ENCODE measurements around the gene SNRPA. TPM values are rescaled to one million over a fixed set of nuclear protein-coding genes. Genes with fewer than 3 reads are reported as not detected.
A peak's percentile ranks its signal among the peaks of the same experiment; 100 is the strongest.

The SNRPA gene
- total and polyA plus RNA-seq, 7 donors: 19.2 to 76.1 (median 52.3) TPM

DNA sequence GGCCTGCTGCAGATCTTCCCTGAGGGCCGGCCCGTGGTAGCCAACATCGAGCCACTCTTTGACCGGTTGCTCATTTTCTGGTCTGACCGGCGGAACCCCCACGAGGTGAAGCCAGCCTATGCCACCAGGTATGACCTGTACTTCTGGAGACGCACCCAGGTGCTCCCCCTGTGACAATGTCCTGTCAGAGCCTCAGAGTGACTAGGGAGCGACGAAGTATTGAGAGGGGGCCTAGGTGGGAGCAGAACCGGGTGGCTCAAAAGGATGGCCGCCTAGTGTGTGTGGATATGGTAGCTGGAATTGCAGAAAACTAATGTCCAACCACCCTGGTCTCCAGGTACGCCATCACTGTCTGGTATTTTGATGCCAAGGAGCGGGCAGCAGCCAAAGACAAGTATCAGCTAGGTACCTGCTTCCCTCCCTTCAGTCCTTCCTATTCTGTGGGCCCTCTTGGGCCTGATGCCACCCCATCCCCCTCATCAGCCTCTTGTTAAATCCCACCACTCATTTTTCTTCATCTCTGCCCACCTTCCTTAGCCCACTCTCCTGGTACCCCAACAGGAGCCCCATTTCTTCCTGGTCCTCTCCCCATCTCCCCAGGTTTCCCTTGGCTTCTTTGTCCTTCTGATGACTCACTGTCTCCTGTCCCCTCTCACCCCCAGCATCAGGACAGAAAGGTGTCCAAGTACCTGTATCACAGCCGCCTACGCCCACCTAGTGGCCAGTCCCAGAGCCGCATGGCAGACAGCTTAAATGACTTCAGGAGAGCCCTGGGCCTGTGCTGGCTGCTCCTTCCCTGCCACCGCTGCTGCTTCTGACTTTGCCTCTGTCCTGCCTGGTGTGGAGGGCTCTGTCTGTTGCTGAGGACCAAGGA lies 56.4 kb downstream of the SNRPA start:
- Histone ChIP-seq H3K36me3 (peaks cover 0 to 30% (median 19%) of the 10 kb centered on the region in 4 donors), H3K4me3 (peak overlapping the region in 1 of 4 donors; percentile 16), H3K27ac (peak overlapping the region; percentile 89 to 99 (median 96)), H3K27me3 (no peaks in the 10 kb centered on the region), H3K9me3 (no peaks in the 10 kb centered on the region), H3K4me1 (peaks cover 0 to 88% (median 84%) of the 10 kb centered on the region in 4 donors)
- TF ChIP-seq, protein P1, sequence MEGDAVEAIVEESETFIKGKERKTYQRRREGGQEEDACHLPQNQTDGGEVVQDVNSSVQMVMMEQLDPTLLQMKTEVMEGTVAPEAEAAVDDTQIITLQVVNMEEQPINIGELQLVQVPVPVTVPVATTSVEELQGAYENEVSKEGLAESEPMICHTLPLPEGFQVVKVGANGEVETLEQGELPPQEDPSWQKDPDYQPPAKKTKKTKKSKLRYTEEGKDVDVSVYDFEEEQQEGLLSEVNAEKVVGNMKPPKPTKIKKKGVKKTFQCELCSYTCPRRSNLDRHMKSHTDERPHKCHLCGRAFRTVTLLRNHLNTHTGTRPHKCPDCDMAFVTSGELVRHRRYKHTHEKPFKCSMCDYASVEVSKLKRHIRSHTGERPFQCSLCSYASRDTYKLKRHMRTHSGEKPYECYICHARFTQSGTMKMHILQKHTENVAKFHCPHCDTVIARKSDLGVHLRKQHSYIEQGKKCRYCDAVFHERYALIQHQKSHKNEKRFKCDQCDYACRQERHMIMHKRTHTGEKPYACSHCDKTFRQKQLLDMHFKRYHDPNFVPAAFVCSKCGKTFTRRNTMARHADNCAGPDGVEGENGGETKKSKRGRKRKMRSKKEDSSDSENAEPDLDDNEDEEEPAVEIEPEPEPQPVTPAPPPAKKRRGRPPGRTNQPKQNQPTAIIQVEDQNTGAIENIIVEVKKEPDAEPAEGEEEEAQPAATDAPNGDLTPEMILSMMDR (IDR thresholded peaks at IDR 0.05): peak in 3 of 4 experiments; percentile 2 to 23 (median 2)
- TF ChIP-seq POLR2AphosphoS5 (IDR thresholded peaks at IDR 0.05): peak in 1 of 4 donors; percentile 1
- no peak for TF ChIP-seq POLR2A (IDR thresholded peaks at IDR 0.05)
- TF ChIP-seq EP300 (IDR thresholded peaks at IDR 0.05): no peak
- intact Hi-C loops (cut with DNase I): no loop called here
- no peak for DNase-seq
- 78 to 79% methylated on average over 18 of the region's 18 CpGs for whole genome bisulfite sequencing, 2 donors

DNA sequence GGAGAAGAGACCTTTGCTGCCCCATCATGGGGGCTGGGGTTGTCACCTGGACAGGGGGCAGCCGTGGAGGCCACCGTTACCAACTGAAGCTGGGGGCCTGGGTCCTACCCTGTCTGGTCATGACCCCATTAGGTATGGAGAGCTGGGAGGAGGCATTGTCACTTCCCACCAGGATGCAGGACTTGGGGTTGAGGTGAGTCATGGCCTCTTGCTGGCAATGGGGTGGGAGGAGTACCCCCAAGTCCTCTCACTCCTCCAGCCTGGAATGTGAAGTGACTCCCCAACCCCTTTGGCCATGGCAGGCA lies 57.0 kb downstream of the SNRPA start:
- no peak for DNase-seq

DNA sequence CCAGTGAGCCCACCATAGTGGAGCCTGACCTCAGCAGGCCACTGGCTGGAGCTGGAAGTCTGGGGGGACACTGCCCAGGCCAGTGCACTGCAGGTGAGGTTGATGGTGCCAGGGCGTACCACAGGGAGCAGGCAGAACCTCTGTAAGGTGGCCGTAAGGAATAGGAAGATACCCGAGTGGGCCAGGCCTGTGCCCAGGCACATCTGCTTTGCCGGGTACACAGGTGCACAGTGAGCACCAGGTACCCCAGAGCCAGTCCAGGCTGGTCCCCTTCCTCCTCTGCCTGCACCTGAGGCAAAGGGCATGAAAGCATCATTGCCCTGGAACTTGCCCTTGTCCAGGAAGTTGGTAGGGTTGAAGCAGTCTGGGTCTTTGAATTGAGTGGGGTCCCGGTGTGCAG lies 57.5 kb downstream of the SNRPA start:
- Histone ChIP-seq H3K4me1 (peaks cover 0 to 86% (median 82%) of the 10 kb centered on the region in 4 donors), H3K4me3 (no peak overlapping the region), H3K36me3 (peaks cover 0 to 30% (median 19%) of the 10 kb centered on the region in 4 donors), H3K27ac (peak overlapping the region in 1 of 4 donors; percentile 99), H3K27me3 (no peaks in the 10 kb centered on the region), H3K9me3 (no peaks in the 10 kb centered on the region)
- TF ChIP-seq POLR2AphosphoS5 (IDR thresholded peaks at IDR 0.05): peak in 1 of 4 donors; percentile 33
- TF ChIP-seq, protein P1 (IDR thresholded peaks at IDR 0.05): no peak
- 92% methylated on average over 5 of the region's 5 CpGs for WGBS, 2 donors
- no peak for DNase-seq
- intact Hi-C loops (cut with DNase I): no loop called here

More for the DNA sequence above, 57.0 kb downstream of the SNRPA start:
- Histone ChIP-seq H3K36me3 (peaks cover 0 to 30% (median 19%) of the 10 kb centered on the region in 4 donors), H3K9me3 (no peaks in the 10 kb centered on the region), H3K4me1 (peaks cover 0 to 88% (median 84%) of the 10 kb centered on the region in 4 donors), H3K27me3 (no peaks in the 10 kb centered on the region), H3K27ac (peak overlapping the region; percentile 19 to 99 (median 93)), H3K4me3 (no peak overlapping the region)
- TF ChIP-seq POLR2AphosphoS5 (IDR thresholded peaks at IDR 0.05) (no peak), EP300 (IDR thresholded peaks at IDR 0.05) (no peak), POLR2A (IDR thresholded peaks at IDR 0.05) (no peak)
- TF ChIP-seq, protein P1 (IDR thresholded peaks at IDR 0.05): no peak
- 88 to 89% methylated on average over 2 of the region's 2 CpGs for WGBS, 2 donors
- intact Hi-C loops (cut with DNase I): no loop called here

DNA sequence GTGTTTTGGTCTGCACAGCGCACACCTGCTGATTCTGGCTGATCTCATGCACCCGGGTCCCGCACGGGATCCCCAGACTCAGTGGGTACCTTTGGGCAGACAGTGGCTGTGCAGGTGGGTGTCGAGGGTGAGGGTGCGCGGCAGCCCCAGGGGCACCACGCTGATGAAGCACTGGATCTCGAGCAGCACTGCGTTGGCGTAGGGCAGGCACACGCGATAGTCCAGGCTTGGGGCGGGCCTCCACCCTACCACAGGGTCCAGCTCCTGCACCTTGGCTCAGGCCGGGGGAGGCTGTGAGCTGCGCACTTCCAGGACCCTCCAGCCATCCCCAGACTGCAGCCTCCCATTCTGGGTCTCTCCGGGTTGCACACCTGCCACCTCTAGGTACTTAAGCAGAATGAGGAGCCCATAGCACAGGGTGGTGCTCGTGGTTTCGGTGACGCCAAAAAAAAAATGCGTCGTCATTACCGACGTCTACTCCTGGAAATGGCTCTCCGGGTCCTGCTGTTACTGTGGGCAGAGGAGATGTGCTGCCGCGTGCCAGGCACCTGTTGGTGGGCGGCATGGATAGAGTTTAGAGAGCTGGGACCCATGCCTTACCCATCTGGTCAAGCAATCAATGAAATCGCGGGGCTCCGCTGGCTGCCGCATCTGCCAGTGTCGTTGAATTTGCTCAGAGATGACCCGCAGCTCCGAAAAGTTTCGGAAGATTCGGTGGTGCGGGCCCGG lies 58.5 kb downstream of the SNRPA start:
- peak overlapping the region; percentile 80 to 99 (median 81) for H3K27ac ChIP-seq
- DNase-seq: no peak
- 95 to 96% methylated on average over 39 of the region's 39 CpGs for WGBS, 2 donors
- H3K36me3 ChIP-seq: peaks cover 0 to 26% (median 17%) of the 10 kb centered on the region in 4 donors
- H3K27me3 ChIP-seq: no peaks in the 10 kb centered on the region
- H3K4me1 ChIP-seq: peaks cover 0 to 85% (median 75%) of the 10 kb centered on the region in 4 donors
- H3K9me3 ChIP-seq: no peaks in the 10 kb centered on the region
- peak overlapping the region in 1 of 4 donors; percentile 51 for H3K4me3 ChIP-seq
- intact Hi-C loops (cut with DNase I): loop anchor here (5.0 kb wide), 1 partner anchor 147 kb away; no protein-coding TSS in a partner anchor
- TF ChIP-seq, protein P1 (IDR thresholded peaks at IDR 0.05): no peak
- peak in 2 of 4 donors; percentile 13 to 34 for TF ChIP-seq POLR2AphosphoS5 (IDR thresholded peaks at IDR 0.05)
